SU-DHL-6 (cell line): ENCODE measurements around the gene CPZ.

ENCODE experiments used
- CTCF ChIP-seq: fragments of 200-600 bp; sonication (generic); IDR thresholded peaks from one replicate; pipeline ENCODE4 v1.5.1; 2017; ENCODE audit warnings: antibody characterized with exemption, mild to moderate bottlenecking, low read length, moderate library complexity; ENCODE audit not compliant: insufficient read depth, poor library complexity, severe bottlenecking
- EZH2phosphoT487 ChIP-seq: fragments of 200-600 bp; sonication (generic), shearing (Covaris generic); conservative IDR thresholded peaks from 2 replicates; pipeline ENCODE4 v1.6.1; 2018; ENCODE audit warnings: mild to moderate bottlenecking, antibody characterized with exemption, low read length, moderate library complexity, mixed read lengths

GRCh38 chr4:8564595-8564994 lies 28.0 kb upstream of the CPZ start:
- TF ChIP-seq CTCF (no peak), EZH2phosphoT487 (no peak)
